Measurements from ENCODE around the gene TCF25.

GRCh38 chr16:89924925-89925307 is 51.5 kb downstream of the TCF25 start:
- TF ChIP-seq CTCF (conservative IDR thresholded peaks at IDR 0.05; ENCODE audit: low read depth, low read length), result no peak
- no peak for TF ChIP-seq EZH2 (IDR thresholded peaks at IDR 0.05; ENCODE audit: low read length, unreplicated experiment)

Data from PC-3 (cell line).